ENCODE results near the gene TSPAN4.

The TSPAN4 gene

GRCh38 chr11:843818-844692 is 1.4 kb downstream of the TSPAN4 start:
- CTCF ChIA-PET, result interaction anchor here (1.2 to 1.7 kb wide), 3 partner anchors 13 to 209 kb away, joined by 3 to 5 read pairs (median 3); no protein-coding TSS in a partner anchor
- TF ChIP-seq CTCF (IDR thresholded peaks at IDR 0.05; ENCODE audit: control extremely low read depth, extremely low read depth, low read depth, missing control alignments), result no peak
- POLR2A ChIA-PET, result interaction anchor here (0.6 to 1.3 kb wide), 3 partner anchors 10 to 236 kb away, joined by 4 to 6 read pairs (median 5); partner anchors contain the start of gene CD151
- DNase-seq (ENCODE audit: extremely low spot score), result no peak

GRCh38 chr11:844693-845644 is 2.3 kb downstream of the TSPAN4 start:
- POLR2A ChIA-PET, result no interaction called here
- DNase-seq (ENCODE audit: extremely low spot score), result peak; percentile 63
- no peak for TF ChIP-seq CTCF (IDR thresholded peaks at IDR 0.05; ENCODE audit: control extremely low read depth, extremely low read depth, low read depth, missing control alignments)

GRCh38 chr11:845872-846495 is 3.3 kb downstream of the TSPAN4 start:
- CTCF ChIA-PET, result interaction anchor here (1.1 to 3.7 kb wide), 4 partner anchors 8 to 205 kb away, joined by 3 to 48 read pairs (median 10); no protein-coding TSS in a partner anchor
- TF ChIP-seq CTCF (IDR thresholded peaks at IDR 0.05; ENCODE audit: control extremely low read depth, extremely low read depth, low read depth, missing control alignments), result no peak
- no peak for DNase-seq (ENCODE audit: extremely low spot score)
- POLR2A ChIA-PET, result no interaction called here

More at GRCh38 chr11:844693-845644, 2.3 kb downstream of the TSPAN4 start:
- CTCF ChIA-PET, result interaction anchor here (1.2 kb wide), 1 partner anchor 207 kb away, joined by 5 read pairs; no protein-coding TSS in a partner anchor

GRCh38 chr11:846496-847098 is 3.9 kb downstream of the TSPAN4 start:
- ChIA-PET CTCF (interaction anchor here (1.1 to 3.7 kb wide), 9 partner anchors 8 to 204 kb away, joined by 3 to 48 read pairs (median 7); no protein-coding TSS in a partner anchor), POLR2A (no interaction called here)
- no peak for TF ChIP-seq CTCF (IDR thresholded peaks at IDR 0.05; ENCODE audit: control extremely low read depth, extremely low read depth, low read depth, missing control alignments)
- no peak for DNase-seq (ENCODE audit: extremely low spot score)

- no peak for TF ChIP-seq CTCF (IDR thresholded peaks at IDR 0.05; ENCODE audit: control extremely low read depth, extremely low read depth, low read depth, missing control alignments)
- ChIA-PET CTCF (interaction anchor here (0.8 to 3.7 kb wide), 23 partner anchors 8 to 206 kb away, joined by 3 to 48 read pairs (median 5); no protein-coding TSS in a partner anchor), POLR2A (no interaction called here)
- DNase-seq (ENCODE audit: extremely low spot score), result no peak
Observed at GRCh38 chr11:847876-848275, 5.2 kb downstream of the TSPAN4 start.

Measured in GM10248 (cell line).